OCI-LY7 (cell line): ENCODE data around the gene PKD1.

Experiments used
- EZH2phosphoT487 ChIP-seq: fragments of 200-600 bp; sonication (generic); IDR thresholded peaks from 2 replicates; pipeline ENCODE4 v1.6.1; 2018; ENCODE audit warnings: low read depth, borderline replicate concordance, mild to moderate bottlenecking, mixed run types, antibody characterized with exemption, low read length, moderate library complexity, mixed read lengths
- TF ChIP-seq, protein P1 (sequence below): fragments of 200-600 bp; sonication (generic); conservative IDR thresholded peaks from 2 replicates; pipeline ENCODE4 v1.5.1; 2014; ENCODE audit warnings: mild to moderate bottlenecking, antibody characterized with exemption, low read length, moderate library complexity, mixed read lengths

DNA sequence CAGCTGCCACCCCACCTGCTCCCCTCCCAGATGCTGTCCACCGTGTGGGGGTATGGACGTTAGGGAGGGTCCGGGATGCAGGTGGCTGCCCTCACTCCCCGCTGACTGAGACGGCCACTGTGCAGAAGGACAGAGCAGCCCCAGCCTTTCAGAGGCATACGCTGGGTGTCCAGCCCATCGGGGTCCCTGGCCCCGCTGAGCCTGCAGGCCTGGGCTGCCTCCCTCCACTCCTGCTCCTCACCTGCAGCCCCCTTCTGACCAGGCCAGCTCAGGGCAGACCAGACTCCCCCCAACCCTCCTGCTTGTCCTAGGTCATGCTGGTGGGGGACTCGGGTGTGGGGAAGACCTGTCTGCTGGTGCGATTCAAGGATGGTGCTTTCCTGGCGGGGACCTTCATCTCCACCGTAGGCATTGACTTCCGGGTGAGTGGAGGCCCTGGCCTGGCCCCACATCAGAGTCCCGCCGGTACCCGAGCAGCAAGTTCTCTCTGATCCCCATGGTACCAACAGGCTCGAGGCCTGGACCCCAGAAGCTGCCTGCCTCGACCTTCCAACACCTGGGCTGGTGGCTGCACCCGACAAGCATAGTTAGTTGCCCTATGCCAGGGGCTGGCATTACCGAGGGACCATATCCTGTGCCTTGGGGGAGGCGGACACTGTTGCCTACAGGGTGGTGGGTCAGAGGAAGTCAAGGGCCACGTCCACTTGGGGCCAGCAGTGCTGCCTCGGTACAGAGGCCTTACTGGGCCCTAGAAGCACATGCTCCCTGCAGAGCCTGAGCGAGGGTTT lies 14.1 kb upstream of the PKD1 start:
- TF ChIP-seq, protein P1, sequence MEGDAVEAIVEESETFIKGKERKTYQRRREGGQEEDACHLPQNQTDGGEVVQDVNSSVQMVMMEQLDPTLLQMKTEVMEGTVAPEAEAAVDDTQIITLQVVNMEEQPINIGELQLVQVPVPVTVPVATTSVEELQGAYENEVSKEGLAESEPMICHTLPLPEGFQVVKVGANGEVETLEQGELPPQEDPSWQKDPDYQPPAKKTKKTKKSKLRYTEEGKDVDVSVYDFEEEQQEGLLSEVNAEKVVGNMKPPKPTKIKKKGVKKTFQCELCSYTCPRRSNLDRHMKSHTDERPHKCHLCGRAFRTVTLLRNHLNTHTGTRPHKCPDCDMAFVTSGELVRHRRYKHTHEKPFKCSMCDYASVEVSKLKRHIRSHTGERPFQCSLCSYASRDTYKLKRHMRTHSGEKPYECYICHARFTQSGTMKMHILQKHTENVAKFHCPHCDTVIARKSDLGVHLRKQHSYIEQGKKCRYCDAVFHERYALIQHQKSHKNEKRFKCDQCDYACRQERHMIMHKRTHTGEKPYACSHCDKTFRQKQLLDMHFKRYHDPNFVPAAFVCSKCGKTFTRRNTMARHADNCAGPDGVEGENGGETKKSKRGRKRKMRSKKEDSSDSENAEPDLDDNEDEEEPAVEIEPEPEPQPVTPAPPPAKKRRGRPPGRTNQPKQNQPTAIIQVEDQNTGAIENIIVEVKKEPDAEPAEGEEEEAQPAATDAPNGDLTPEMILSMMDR = no peak
- TF ChIP-seq EZH2phosphoT487 = no peak
